HG03025 (cell line): ENCODE results near the gene DNAJC16.
"Not testable (repeated sequence)": the region's sequence is repeated elsewhere in the genome, so short reads cannot be mapped to it uniquely, and the experiment has no call there.

Experiments used
- ATAC-seq: cut with Tn5 transposase; IDR thresholded peaks from one replicate; pipeline ENCODE4 v1.9.1; 2021; ENCODE audit warnings: mild to moderate bottlenecking, moderate library complexity; ENCODE audit not compliant: unreplicated experiment, low FRiP score

Gene DNAJC16

GRCh38 chr1:15506831-15507230 is 19.8 kb upstream of the DNAJC16 start:
- ATAC-seq, result no peak

GRCh38 chr1:15507278-15507677 is 19.4 kb upstream of the DNAJC16 start:
- ATAC-seq, result no peak

- ATAC-seq, result no peak
These were observed 17.8 kb upstream of the DNAJC16 start for GRCh38 chr1:15508700-15509487.

GRCh38 chr1:15509586-15509985 is 17.1 kb upstream of the DNAJC16 start:
- no peak for ATAC-seq

- no peak for ATAC-seq
These were observed 15.8 kb upstream of the DNAJC16 start for GRCh38 chr1:15510611-15511405.

GRCh38 chr1:15513192-15513591 is 13.5 kb upstream of the DNAJC16 start:
- ATAC-seq, result no peak

GRCh38 chr1:15513919-15514318 is 12.7 kb upstream of the DNAJC16 start:
- no peak for ATAC-seq

GRCh38 chr1:15514557-15514956 is 12.1 kb upstream of the DNAJC16 start:
- not testable (repeated sequence) for ATAC-seq

- no peak for ATAC-seq
These were observed 11.5 kb upstream of the DNAJC16 start for GRCh38 chr1:15515022-15515663.

GRCh38 chr1:15519625-15520024 is 7.0 kb upstream of the DNAJC16 start:
- no peak for ATAC-seq

GRCh38 chr1:15521206-15521906 is 5.3 kb upstream of the DNAJC16 start:
- not testable (repeated sequence) for ATAC-seq

GRCh38 chr1:15522551-15522950 is 4.1 kb upstream of the DNAJC16 start:
- no peak for ATAC-seq

GRCh38 chr1:15523104-15524020 is 3.3 kb upstream of the DNAJC16 start:
- ATAC-seq, result no peak

- peak; percentile 1 for ATAC-seq
These were observed 2.7 kb upstream of the DNAJC16 start, which contains the start of gene CASP9 for GRCh38 chr1:15524021-15524282. CASP9 (minus strand) TSS chr1:15524215; CDS start chr1:15524200, 15 bp downstream.

GRCh38 chr1:15524283-15525049 is 2.2 kb upstream of the DNAJC16 start:
- peak; percentile 36 for ATAC-seq

- peak; percentile 37 for ATAC-seq
These were observed 1.3 kb upstream of the DNAJC16 start for GRCh38 chr1:15525050-15526020.

GRCh38 chr1:15526021-15526489 is 593 bp upstream of the DNAJC16 start:
- no peak for ATAC-seq

GRCh38 chr1:15531003-15531402 is 4.4 kb downstream of the DNAJC16 start:
- no peak for ATAC-seq
